GM18867 (cell line): ENCODE results near the gene RALGAPA2.

ENCODE experiments used
- ATAC-seq: cut with Tn5 transposase; IDR thresholded peaks from one replicate; pipeline ENCODE4 v1.9.1; 2021; ENCODE audit warnings: mild to moderate bottlenecking, moderate library complexity; ENCODE audit not compliant: unreplicated experiment

RALGAPA2 gene

GRCh38 chr20:20480689-20481088 is 231.8 kb downstream of the RALGAPA2 start:
- no peak for ATAC-seq

GRCh38 chr20:20480126-20480525 is 232.3 kb downstream of the RALGAPA2 start:
- ATAC-seq, result no peak

- no peak for ATAC-seq
These were observed 234.9 kb downstream of the RALGAPA2 start for GRCh38 chr20:20477444-20478041.

- no peak for ATAC-seq
These were observed 235.9 kb downstream of the RALGAPA2 start for GRCh38 chr20:20476504-20476903.

- ATAC-seq, result no peak
These were observed 238.8 kb downstream of the RALGAPA2 start for GRCh38 chr20:20473657-20474056.

- ATAC-seq, result no peak
These were observed 239.7 kb downstream of the RALGAPA2 start for GRCh38 chr20:20472684-20473274.

- peak; percentile 88 for ATAC-seq
These were observed 246.0 kb downstream of the RALGAPA2 start for GRCh38 chr20:20466341-20466879.

GRCh38 chr20:20465252-20465651 is 247.2 kb downstream of the RALGAPA2 start:
- ATAC-seq, result no peak

- peak; percentile 46 for ATAC-seq
These were observed 248.5 kb downstream of the RALGAPA2 start for GRCh38 chr20:20463933-20464374.

- no peak for ATAC-seq
These were observed 250.3 kb downstream of the RALGAPA2 start for GRCh38 chr20:20462185-20462584.

GRCh38 chr20:20461551-20461950 is 250.9 kb downstream of the RALGAPA2 start:
- ATAC-seq, result no peak

- no peak for ATAC-seq
These were observed 252.7 kb downstream of the RALGAPA2 start for GRCh38 chr20:20459726-20460125.

GRCh38 chr20:20457392-20458126 is 254.9 kb downstream of the RALGAPA2 start:
- ATAC-seq, result no peak

GRCh38 chr20:20456741-20457140 is 255.7 kb downstream of the RALGAPA2 start:
- no peak for ATAC-seq

GRCh38 chr20:20455926-20456325 is 256.5 kb downstream of the RALGAPA2 start:
- ATAC-seq, result no peak

- ATAC-seq, result no peak
These were observed 257.4 kb downstream of the RALGAPA2 start for GRCh38 chr20:20454850-20455627.

GRCh38 chr20:20454367-20454766 is 258.1 kb downstream of the RALGAPA2 start:
- no peak for ATAC-seq

- peak; percentile 91 for ATAC-seq
These were observed 260.2 kb downstream of the RALGAPA2 start for GRCh38 chr20:20452254-20452676.

GRCh38 chr20:20450521-20450920 is 261.9 kb downstream of the RALGAPA2 start:
- no peak for ATAC-seq

- no peak for ATAC-seq
These were observed 263.6 kb downstream of the RALGAPA2 start for GRCh38 chr20:20448881-20449280.

- no peak for ATAC-seq
These were observed 265.2 kb downstream of the RALGAPA2 start for GRCh38 chr20:20447196-20447595.
